Mucosa of stomach (tissue), 1 donor: ENCODE results near the gene AQP12A.
"Not testable (repeated sequence)": the region's sequence is repeated elsewhere in the genome, so short reads cannot be mapped to it uniquely, and the experiment has no call there.

Experiments used
- H3K27me3 ChIP-seq: one replicate; pipeline ENCODE4 v1.7.0; 2013; ENCODE audit warnings: mild to moderate bottlenecking, low read length; ENCODE audit not compliant: control insufficient read depth, insufficient read depth
- H3K36me3 ChIP-seq: one replicate; pipeline ENCODE4 v1.7.0; 2013; ENCODE audit warnings: low read length; ENCODE audit not compliant: control insufficient read depth, insufficient read depth
- H3K4me1 ChIP-seq: one replicate; pipeline ENCODE4 v1.7.0; 2013; ENCODE audit warnings: mild to moderate bottlenecking, low read length; ENCODE audit not compliant: control insufficient read depth, insufficient read depth
- H3K4me3 ChIP-seq: one replicate; pipeline ENCODE4 v1.7.0; 2013; ENCODE audit warnings: low read length
- H3K9ac ChIP-seq: one replicate; pipeline ENCODE4 v1.7.0; 2013; ENCODE audit warnings: mild to moderate bottlenecking, low read length, moderate library complexity
- H3K9me3 ChIP-seq: one replicate; pipeline ENCODE4 v1.7.0; 2013; ENCODE audit warnings: mild to moderate bottlenecking, low read length, moderate library complexity; ENCODE audit not compliant: control insufficient read depth
- donor health status: Pancreatic carcinoma.

AQP12A gene

DNA sequence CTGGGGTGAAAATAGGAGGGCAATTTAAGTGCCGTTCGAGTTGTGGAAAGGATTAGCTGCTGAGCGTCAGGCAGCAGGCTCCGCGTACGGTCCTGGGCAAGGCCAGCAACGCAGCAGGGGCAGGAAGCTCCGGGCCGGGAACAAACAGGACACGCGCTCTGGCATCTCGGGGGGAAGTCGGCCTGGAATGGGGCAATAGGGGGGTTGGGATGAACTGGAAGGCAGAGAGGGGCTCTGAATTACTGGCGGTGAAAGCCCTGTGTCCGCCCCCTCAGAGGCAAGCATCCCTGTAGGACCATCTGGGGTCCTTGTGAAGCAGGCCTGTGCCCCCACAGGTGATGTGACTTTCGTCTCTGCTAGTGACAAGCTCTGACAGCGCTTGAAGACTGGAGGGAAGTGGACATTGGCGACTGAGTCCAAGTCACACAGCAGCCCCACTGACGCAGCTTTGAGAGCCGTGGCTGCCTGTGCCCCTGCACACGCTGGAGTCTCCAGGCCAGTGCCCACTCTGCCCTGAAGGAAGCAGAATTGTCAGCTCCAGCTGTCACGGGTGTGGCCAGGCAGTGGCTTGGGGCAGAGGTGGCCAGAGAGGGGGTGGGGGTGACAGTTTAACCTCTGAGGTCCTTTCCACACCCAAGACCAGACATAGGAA, 44.0 kb upstream of the AQP12A start:
- Histone ChIP-seq H3K4me1 (no peaks in the 10 kb centered on the region), H3K9me3 (no peaks in the 10 kb centered on the region), H3K36me3 (no peaks in the 10 kb centered on the region), H3K9ac (no peak overlapping the region), H3K27me3 (peaks cover 37% of the 10 kb centered on the region), H3K4me3 (no peak overlapping the region)

- Histone ChIP-seq H3K36me3 (no peaks in the 10 kb centered on the region), H3K9me3 (no peaks in the 10 kb centered on the region), H3K4me1 (no peaks in the 10 kb centered on the region), H3K27me3 (peaks cover 37% of the 10 kb centered on the region), H3K9ac (no peak overlapping the region), H3K4me3 (no peak overlapping the region)
These were observed 43.5 kb upstream of the AQP12A start for GRCh38 chr2:240648155-240648649.

DNA sequence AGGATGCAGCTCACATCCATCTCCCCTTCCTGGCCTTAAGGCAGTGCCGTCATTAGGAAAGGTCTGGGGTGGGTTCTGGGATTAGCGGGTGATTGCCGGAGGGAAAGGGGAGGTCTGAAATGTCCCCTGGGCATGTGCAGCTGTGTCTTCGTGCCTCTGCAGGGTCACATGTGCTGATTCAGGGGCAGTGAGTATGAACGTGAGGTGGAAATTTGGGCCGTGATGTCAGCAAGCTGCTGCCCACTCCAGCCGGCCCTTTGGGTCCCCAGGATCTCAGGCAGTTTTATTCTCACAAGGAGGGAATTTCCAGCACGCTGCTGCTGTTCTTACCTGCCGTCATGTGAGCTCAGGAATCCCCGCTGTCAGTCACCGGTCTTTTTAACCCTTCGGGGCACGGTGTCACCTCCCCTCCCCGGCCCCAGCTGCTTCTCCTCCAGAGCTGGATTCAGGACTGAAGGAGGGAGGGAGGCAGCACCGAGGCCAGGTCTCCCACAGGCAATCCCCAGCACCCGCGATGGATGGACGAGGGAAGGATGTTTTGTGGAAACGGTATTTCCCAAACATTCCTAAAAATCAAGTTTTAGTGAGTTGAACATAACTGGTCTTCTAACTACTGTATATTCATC, 42.9 kb upstream of the AQP12A start:
- Histone ChIP-seq H3K9me3 (no peaks in the 10 kb centered on the region), H3K36me3 (no peaks in the 10 kb centered on the region), H3K9ac (no peak overlapping the region), H3K27me3 (peaks cover 37% of the 10 kb centered on the region), H3K4me3 (no peak overlapping the region), H3K4me1 (no peaks in the 10 kb centered on the region)

- Histone ChIP-seq H3K4me3 (no peak overlapping the region), H3K9me3 (no peaks in the 10 kb centered on the region), H3K9ac (no peak overlapping the region), H3K36me3 (no peaks in the 10 kb centered on the region), H3K4me1 (no peaks in the 10 kb centered on the region), H3K27me3 (peaks cover 37% of the 10 kb centered on the region)
These were observed 42.3 kb upstream of the AQP12A start for GRCh38 chr2:240649331-240649730.

GRCh38 chr2:240650254-240650965, 41.3 kb upstream of the AQP12A start:
- Histone ChIP-seq H3K9me3 (no peaks in the 10 kb centered on the region), H3K36me3 (no peaks in the 10 kb centered on the region), H3K4me3 (no peak overlapping the region), H3K27me3 (peaks cover 37% of the 10 kb centered on the region), H3K9ac (no peak overlapping the region), H3K4me1 (no peaks in the 10 kb centered on the region)

DNA sequence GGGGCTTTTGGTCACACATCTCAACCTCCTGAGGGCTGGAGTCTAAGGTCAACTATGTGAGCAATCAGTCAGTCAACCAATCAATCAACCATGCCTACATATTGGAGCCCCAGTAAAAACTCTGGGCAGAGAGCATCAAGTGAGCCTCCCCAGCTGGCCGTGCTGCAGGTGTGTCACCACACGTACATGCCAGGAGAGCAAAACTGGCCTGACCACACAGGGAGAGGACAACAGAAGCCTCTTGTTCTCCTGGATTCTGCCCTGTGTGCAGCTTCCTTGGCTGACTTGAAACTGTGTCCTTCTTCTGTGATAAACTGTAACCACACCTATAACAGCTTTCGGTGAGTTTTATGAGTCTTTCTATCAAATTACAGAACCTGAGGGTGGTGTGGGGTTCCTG, 40.5 kb upstream of the AQP12A start:
- no peak overlapping the region for H3K9ac ChIP-seq
- no peaks in the 10 kb centered on the region for H3K36me3 ChIP-seq
- peaks cover 41% of the 10 kb centered on the region for H3K27me3 ChIP-seq
- no peaks in the 10 kb centered on the region for H3K9me3 ChIP-seq
- no peak overlapping the region for H3K4me3 ChIP-seq
- no peaks in the 10 kb centered on the region for H3K4me1 ChIP-seq

DNA sequence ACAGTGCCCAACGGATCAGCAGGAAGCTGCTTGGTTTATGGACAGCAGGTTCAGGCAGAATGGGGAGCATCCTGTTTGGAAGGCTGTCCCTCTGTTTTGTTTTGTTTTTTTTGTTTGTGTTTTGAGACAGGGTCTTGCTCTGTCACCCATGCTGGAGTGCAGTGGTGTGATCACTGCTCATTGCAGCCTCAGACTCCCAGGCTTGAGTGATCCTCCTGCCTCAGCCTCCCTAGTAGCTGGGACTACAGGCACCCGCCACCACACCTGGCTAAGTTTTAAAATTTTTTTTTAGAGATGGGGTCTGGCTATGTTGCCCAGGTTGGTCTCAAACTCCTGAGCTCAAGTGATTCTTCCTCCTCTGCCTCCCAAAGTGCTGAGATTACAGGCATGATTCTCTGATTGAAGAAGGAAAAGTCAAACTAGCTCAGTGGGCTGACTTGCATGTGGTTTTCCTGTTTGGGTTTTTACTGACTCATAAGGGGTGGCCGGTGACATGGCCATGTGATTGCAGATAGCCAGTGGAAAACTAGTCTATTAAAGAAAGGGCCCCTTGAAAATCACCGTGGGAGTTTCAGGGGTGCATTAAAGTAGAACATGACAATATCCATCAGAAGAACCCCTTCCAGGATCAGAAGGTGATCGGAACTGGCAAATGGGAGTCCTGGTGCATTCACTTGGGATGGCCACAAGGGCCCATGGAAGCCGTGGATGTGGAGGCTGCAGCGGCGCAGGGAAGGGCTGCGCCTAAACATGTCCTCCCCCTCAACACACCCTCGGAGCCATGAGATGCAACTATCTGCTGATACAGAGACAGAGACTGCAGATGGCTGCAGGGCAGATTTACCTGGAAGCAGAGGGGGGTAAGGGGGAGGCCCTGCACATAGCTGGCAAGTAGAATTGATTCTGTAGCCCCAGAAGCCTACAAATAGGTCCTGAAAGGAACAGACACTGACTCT, 35.5 kb upstream of the AQP12A start:
- Histone ChIP-seq H3K27me3 (peaks cover 8% of the 10 kb centered on the region), H3K4me3 (no peak overlapping the region)

GRCh38 chr2:240659883-240660282, 31.8 kb upstream of the AQP12A start:
- not testable (repeated sequence) for H3K9ac ChIP-seq, H3K4me3 ChIP-seq, H3K36me3 ChIP-seq, H3K9me3 ChIP-seq, H3K27me3 ChIP-seq, H3K4me1 ChIP-seq

More for the DNA sequence above, 35.5 kb upstream of the AQP12A start:
- no peaks in the 10 kb centered on the region for H3K9me3 ChIP-seq
- H3K9ac ChIP-seq = no peak overlapping the region
- no peaks in the 10 kb centered on the region for H3K36me3 ChIP-seq
- H3K4me1 ChIP-seq = no peaks in the 10 kb centered on the region

- H3K4me3 ChIP-seq = no peak overlapping the region
- H3K27me3 ChIP-seq = no peaks in the 10 kb centered on the region
- H3K36me3 ChIP-seq = no peaks in the 10 kb centered on the region
- no peak overlapping the region for H3K9ac ChIP-seq
- H3K4me1 ChIP-seq = no peaks in the 10 kb centered on the region
- H3K9me3 ChIP-seq = no peaks in the 10 kb centered on the region
These were observed 29.0 kb upstream of the AQP12A start for GRCh38 chr2:240662681-240663080.

GRCh38 chr2:240663546-240664190, 28.0 kb upstream of the AQP12A start:
- H3K4me3 ChIP-seq = no peak overlapping the region
- H3K4me1 ChIP-seq = no peaks in the 10 kb centered on the region
- H3K27me3 ChIP-seq = no peaks in the 10 kb centered on the region
- no peaks in the 10 kb centered on the region for H3K9me3 ChIP-seq
- no peaks in the 10 kb centered on the region for H3K36me3 ChIP-seq
- no peak overlapping the region for H3K9ac ChIP-seq

GRCh38 chr2:240664622-240665021, 27.0 kb upstream of the AQP12A start:
- Histone ChIP-seq H3K27me3 (no peaks in the 10 kb centered on the region), H3K4me1 (no peaks in the 10 kb centered on the region), H3K9ac (no peak overlapping the region), H3K9me3 (no peaks in the 10 kb centered on the region), H3K36me3 (no peaks in the 10 kb centered on the region), H3K4me3 (no peak overlapping the region)
